ENCODE results near the gene ANKS1B.

Gene ANKS1B

DNA sequence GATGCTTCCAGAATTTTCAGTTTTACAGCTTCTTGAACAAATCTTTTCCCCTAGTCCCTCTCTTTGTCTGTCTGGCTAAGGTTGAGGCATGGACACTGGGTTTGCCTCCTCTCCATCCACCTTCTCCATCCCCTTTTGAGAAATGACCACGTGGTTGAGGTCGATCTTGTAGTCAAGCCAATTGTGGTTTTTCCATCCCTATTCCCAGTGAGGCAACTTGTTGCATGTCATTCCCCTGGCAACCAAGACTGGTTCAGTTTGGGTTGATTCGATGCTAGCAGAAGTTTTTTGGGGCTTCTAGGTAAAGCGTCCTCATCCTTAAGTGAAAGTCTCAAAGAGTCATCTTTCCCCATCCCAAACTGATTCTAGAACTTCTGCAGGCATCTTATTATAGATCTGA, 1038.9 kb downstream of the ANKS1B start:
- Histone ChIP-seq H3K4me2 (no peak overlapping the region), H3K9ac (no peak overlapping the region), H3K4me1 (ENCODE audit: low read depth, poor library complexity, severe bottlenecking) (peaks cover 8% of the 10 kb centered on the region), H3K27me3 (ENCODE audit: insufficient read depth, low read depth) (no peaks in the 10 kb centered on the region), H3K27ac (no peak overlapping the region), H3K36me3 (ENCODE audit: insufficient read depth) (no peaks in the 10 kb centered on the region), H3K4me3 (IDR thresholded peaks at IDR 0.05; ENCODE audit: insufficient read depth, low read depth, low read length) (no peak overlapping the region), H4K20me1 (ENCODE audit: insufficient read depth) (no peaks in the 10 kb centered on the region), H2AFZ (ENCODE audit: low read depth) (no peak overlapping the region), H3K79me2 (ENCODE audit: insufficient read depth, low read depth) (no peaks in the 10 kb centered on the region)
- TF ChIP-seq, protein P1, sequence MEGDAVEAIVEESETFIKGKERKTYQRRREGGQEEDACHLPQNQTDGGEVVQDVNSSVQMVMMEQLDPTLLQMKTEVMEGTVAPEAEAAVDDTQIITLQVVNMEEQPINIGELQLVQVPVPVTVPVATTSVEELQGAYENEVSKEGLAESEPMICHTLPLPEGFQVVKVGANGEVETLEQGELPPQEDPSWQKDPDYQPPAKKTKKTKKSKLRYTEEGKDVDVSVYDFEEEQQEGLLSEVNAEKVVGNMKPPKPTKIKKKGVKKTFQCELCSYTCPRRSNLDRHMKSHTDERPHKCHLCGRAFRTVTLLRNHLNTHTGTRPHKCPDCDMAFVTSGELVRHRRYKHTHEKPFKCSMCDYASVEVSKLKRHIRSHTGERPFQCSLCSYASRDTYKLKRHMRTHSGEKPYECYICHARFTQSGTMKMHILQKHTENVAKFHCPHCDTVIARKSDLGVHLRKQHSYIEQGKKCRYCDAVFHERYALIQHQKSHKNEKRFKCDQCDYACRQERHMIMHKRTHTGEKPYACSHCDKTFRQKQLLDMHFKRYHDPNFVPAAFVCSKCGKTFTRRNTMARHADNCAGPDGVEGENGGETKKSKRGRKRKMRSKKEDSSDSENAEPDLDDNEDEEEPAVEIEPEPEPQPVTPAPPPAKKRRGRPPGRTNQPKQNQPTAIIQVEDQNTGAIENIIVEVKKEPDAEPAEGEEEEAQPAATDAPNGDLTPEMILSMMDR (conservative IDR thresholded peaks at IDR 0.05; ENCODE audit: low read depth, low read length): no peak

DNA sequence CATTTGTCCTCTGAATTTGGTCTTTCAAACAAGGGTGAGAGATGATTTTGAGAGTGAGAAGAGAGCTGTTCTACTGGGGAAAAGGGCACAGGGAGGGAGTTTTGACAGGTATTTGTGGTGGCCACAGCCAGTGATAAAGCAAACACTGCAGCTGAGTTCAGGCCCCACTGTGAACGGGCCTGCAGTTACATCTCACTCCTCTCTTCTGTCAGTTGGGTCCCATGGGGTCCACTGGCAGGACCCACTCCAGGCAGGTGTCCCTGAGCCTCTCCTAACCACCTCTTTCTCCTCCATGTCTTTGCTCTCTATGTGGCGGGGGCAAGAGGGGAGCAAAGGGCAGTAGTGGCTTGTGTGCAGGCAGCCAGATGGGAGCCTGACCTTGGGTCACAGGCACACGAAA, 1044.8 kb downstream of the ANKS1B start:
- Histone ChIP-seq H3K4me1 (ENCODE audit: low read depth, poor library complexity, severe bottlenecking) (peaks cover 12% of the 10 kb centered on the region), H3K79me2 (ENCODE audit: insufficient read depth, low read depth) (no peaks in the 10 kb centered on the region), H4K20me1 (ENCODE audit: insufficient read depth) (no peaks in the 10 kb centered on the region), H3K27ac (no peak overlapping the region), H2AFZ (ENCODE audit: low read depth) (no peak overlapping the region; the same call in 1 of the 2 replicates), H3K4me2 (no peak overlapping the region), H3K9ac (no peak overlapping the region), H3K27me3 (ENCODE audit: insufficient read depth, low read depth) (no peaks in the 10 kb centered on the region), H3K4me3 (IDR thresholded peaks at IDR 0.05; ENCODE audit: insufficient read depth, low read depth, low read length) (no peak overlapping the region), H3K36me3 (ENCODE audit: insufficient read depth) (no peaks in the 10 kb centered on the region)
- TF ChIP-seq, protein P1 (conservative IDR thresholded peaks at IDR 0.05; ENCODE audit: low read depth, low read length): no peak

DNA sequence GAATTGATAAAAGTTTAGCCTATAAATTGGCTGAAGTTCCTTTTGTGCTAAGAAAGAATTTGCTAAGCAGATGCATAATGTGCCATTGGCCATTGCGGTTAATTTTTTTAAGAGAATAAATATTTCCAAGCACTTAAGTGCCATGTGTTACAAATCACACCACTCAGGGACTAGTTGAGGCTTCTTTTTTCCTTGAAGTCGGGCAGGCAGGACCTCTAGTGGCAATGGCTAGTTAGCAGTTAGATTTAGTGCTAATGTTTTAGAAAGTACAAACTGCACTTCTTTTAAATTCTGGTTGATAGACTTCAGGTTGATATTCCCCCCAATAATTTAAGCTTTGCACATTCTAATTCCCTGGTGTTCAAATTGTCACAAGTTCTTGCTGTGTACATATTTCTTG, 1045.4 kb downstream of the ANKS1B start:
- Histone ChIP-seq H3K4me2 (no peak overlapping the region), H3K4me1 (ENCODE audit: low read depth, poor library complexity, severe bottlenecking) (peaks cover 12% of the 10 kb centered on the region), H3K9ac (no peak overlapping the region), H2AFZ (ENCODE audit: low read depth) (no peak overlapping the region), H3K27me3 (ENCODE audit: insufficient read depth, low read depth) (no peaks in the 10 kb centered on the region), H4K20me1 (ENCODE audit: insufficient read depth) (no peaks in the 10 kb centered on the region), H3K79me2 (ENCODE audit: insufficient read depth, low read depth) (no peaks in the 10 kb centered on the region), H3K4me3 (IDR thresholded peaks at IDR 0.05; ENCODE audit: insufficient read depth, low read depth, low read length) (no peak overlapping the region), H3K27ac (no peak overlapping the region), H3K36me3 (ENCODE audit: insufficient read depth) (no peaks in the 10 kb centered on the region)
- TF ChIP-seq, protein P1 (conservative IDR thresholded peaks at IDR 0.05; ENCODE audit: low read depth, low read length): 0 out of 2 replicates have a peak, but pooled peaks have one; percentile 14

DNA sequence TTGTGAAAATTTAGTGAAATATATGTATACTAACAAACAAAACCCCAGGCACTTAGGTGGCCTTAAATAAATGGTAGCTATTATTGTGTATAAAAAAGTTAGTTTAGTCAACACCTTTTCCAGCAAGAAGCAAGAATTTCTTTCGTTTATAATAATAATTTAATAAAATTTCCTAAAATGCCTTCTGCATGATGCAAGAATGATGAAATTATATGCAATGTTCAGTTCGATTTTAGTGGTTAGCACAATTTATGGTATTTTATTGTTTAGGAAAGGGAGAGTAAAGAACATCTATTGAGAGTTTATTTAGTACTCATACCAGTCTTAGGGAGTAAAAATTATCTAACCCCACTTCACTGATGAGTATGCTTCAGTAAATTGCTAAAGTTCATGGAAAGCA, 1048.9 kb downstream of the ANKS1B start:
- H3K36me3 ChIP-seq (ENCODE audit: insufficient read depth): no peaks in the 10 kb centered on the region
- H3K9ac ChIP-seq: no peak overlapping the region
- no peak overlapping the region for H3K4me2 ChIP-seq
- no peaks in the 10 kb centered on the region for H3K27me3 ChIP-seq (ENCODE audit: insufficient read depth, low read depth)
- TF ChIP-seq, protein P1 (conservative IDR thresholded peaks at IDR 0.05; ENCODE audit: low read depth, low read length): no peak
- H3K4me1 ChIP-seq (ENCODE audit: low read depth, poor library complexity, severe bottlenecking): peaks cover 4% of the 10 kb centered on the region
- H3K79me2 ChIP-seq (ENCODE audit: insufficient read depth, low read depth): no peaks in the 10 kb centered on the region
- H3K4me3 ChIP-seq (IDR thresholded peaks at IDR 0.05; ENCODE audit: insufficient read depth, low read depth, low read length): no peak overlapping the region
- H3K27ac ChIP-seq: no peak overlapping the region
- no peak overlapping the region for H2AFZ ChIP-seq (ENCODE audit: low read depth)
- no peaks in the 10 kb centered on the region for H4K20me1 ChIP-seq (ENCODE audit: insufficient read depth)
